Activated CD8-positive, alpha-beta memory T cell treated with anti-CD3 and anti-CD28 coated beads, Interleukin-2, amount 50 U/mL, for 1 hour (primary cell): Measurements from ENCODE around the gene ATP8B2.

Experiments
- DNase-seq: peaks from one replicate; pipeline ENCODE4 v3.0.0-alpha.2; 2020; ENCODE audit errors: extremely low read depth

The ATP8B2 gene

GRCh38 chr1:154391086-154391770 is 65.9 kb downstream of the ATP8B2 start:
- DNase-seq = no peak

- no peak for DNase-seq
These were observed 72.8 kb downstream of the ATP8B2 start for GRCh38 chr1:154398141-154398540.

GRCh38 chr1:154398678-154399077 is 73.4 kb downstream of the ATP8B2 start:
- DNase-seq = no peak

- no peak for DNase-seq
These were observed 75.1 kb downstream of the ATP8B2 start for GRCh38 chr1:154400381-154400801.
